Measurements from ENCODE around the gene RAB38. TPM values are rescaled to one million over a fixed set of nuclear protein-coding genes. Genes with fewer than 3 reads are reported as not detected.

RAB38 gene
- total RNA-seq, 3 donors from 2014 or later (not counting 1 experiment from before 2014, with no cell fraction given) = 4.0 to 10.9 (median 5.4) TPM

DNA sequence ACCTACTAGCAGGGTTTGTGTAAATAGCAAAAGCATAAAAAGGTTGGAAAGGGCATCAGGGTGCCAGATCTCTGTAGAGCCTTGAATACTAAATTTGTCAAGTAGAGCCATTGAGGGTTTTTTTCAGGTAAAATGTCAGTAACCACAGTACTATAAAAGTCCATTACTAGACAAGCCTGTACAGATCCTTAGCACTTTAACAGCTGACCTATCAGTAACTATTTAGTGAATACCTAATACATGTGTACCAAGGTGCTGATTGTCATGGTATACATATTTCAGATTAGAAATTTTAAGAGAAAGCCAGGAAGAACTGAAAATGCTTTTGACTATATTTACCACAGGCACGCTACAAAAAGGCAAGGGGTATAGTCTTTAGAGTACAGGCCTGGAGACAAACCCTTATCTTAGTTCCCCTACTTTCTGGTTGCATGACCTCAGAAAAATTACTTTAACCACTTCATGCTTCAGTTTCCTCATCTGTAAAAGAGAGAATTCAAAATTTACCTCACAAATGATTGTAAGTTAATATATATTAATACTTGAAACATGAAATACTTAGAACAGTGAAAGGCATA lies 57.9 kb downstream of the RAB38 start:
- no peak for TF ChIP-seq CTCF (IDR thresholded peaks at IDR 0.05)
- Histone ChIP-seq H3K27me3 (ENCODE audit: control insufficient read depth, insufficient read depth, low read length) (no peaks in the 10 kb centered on the region), H3K27ac (ENCODE audit: low read length) (no peak overlapping the region), H3K9me3 (ENCODE audit: control insufficient read depth, insufficient read depth, low read length) (no peaks in the 10 kb centered on the region), H3K36me3 (ENCODE audit: control insufficient read depth, insufficient read depth, low read length) (no peaks in the 10 kb centered on the region), H3K4me1 (ENCODE audit: control insufficient read depth, insufficient read depth, low read length) (no peaks in the 10 kb centered on the region), H3K4me3 (ENCODE audit: low read length) (no peak overlapping the region)
- intact Hi-C loops (cut with micrococcal nuclease) = no loop called here
- Mint-ChIP-seq H3K9me3 (no peaks in the 10 kb centered on the region), H3K27me3 (ENCODE audit: low read depth in 2 of 2) (no peaks in the 10 kb centered on the region), H3K36me3 (no peaks in the 10 kb centered on the region), H3K27ac (no peak overlapping the region), H3K4me1 (no peaks in the 10 kb centered on the region), H3K4me3 (no peak overlapping the region)
- ATAC-seq (no peak), DNase-seq (no peak)
- WGBS (ENCODE audit: insufficient coverage) = 100% methylated on average over 1 of the region's 1 CpG

- H3K36me3 ChIP-seq (ENCODE audit: control insufficient read depth, insufficient read depth, low read length) = no peaks in the 10 kb centered on the region
- H3K27ac ChIP-seq (ENCODE audit: low read length) = no peak overlapping the region
- ATAC-seq = no peak
- WGBS (ENCODE audit: insufficient coverage) = 84% methylated on average over 5 of the region's 6 CpGs
- intact Hi-C loops (cut with micrococcal nuclease) = no loop called here
- H3K27me3 ChIP-seq (ENCODE audit: control insufficient read depth, insufficient read depth, low read length) = no peaks in the 10 kb centered on the region
- no peak overlapping the region for H3K4me3 ChIP-seq (ENCODE audit: low read length)
- no peaks in the 10 kb centered on the region for H3K9me3 ChIP-seq (ENCODE audit: control insufficient read depth, insufficient read depth, low read length)
- no peaks in the 10 kb centered on the region for H3K27me3 Mint-ChIP-seq (ENCODE audit: low read depth in 2 of 2)
- H3K9me3 Mint-ChIP-seq = no peaks in the 10 kb centered on the region
- no peaks in the 10 kb centered on the region for H3K4me1 Mint-ChIP-seq
- H3K36me3 Mint-ChIP-seq = no peaks in the 10 kb centered on the region
- no peaks in the 10 kb centered on the region for H3K4me1 ChIP-seq (ENCODE audit: control insufficient read depth, insufficient read depth, low read length)
- no peak overlapping the region for H3K4me3 Mint-ChIP-seq
- TF ChIP-seq CTCF (IDR thresholded peaks at IDR 0.05) = no peak
- DNase-seq = no peak
- no peak overlapping the region for H3K27ac Mint-ChIP-seq
Measured at GRCh38 chr11:88115828-88116755, 59.2 kb downstream of the RAB38 start.

GRCh38 chr11:88114486-88115045 lies 60.7 kb downstream of the RAB38 start:
- Mint-ChIP-seq H3K27ac (no peak overlapping the region), H3K9me3 (no peaks in the 10 kb centered on the region), H3K4me3 (no peak overlapping the region), H3K36me3 (peaks cover 3% of the 10 kb centered on the region), H3K4me1 (no peaks in the 10 kb centered on the region), H3K27me3 (ENCODE audit: low read depth in 2 of 2) (no peaks in the 10 kb centered on the region)
- H3K36me3 ChIP-seq (ENCODE audit: control insufficient read depth, insufficient read depth, low read length) = no peaks in the 10 kb centered on the region
- no peak overlapping the region for H3K27ac ChIP-seq (ENCODE audit: low read length)
- intact Hi-C loops (cut with micrococcal nuclease) = no loop called here
- H3K4me1 ChIP-seq (ENCODE audit: control insufficient read depth, insufficient read depth, low read length) = no peaks in the 10 kb centered on the region
- H3K9me3 ChIP-seq (ENCODE audit: control insufficient read depth, insufficient read depth, low read length) = no peaks in the 10 kb centered on the region
- no peak for TF ChIP-seq CTCF (IDR thresholded peaks at IDR 0.05)
- H3K27me3 ChIP-seq (ENCODE audit: control insufficient read depth, insufficient read depth, low read length) = no peaks in the 10 kb centered on the region
- 76% methylated on average over 1 of the region's 1 CpG for WGBS (ENCODE audit: insufficient coverage)
- H3K4me3 ChIP-seq (ENCODE audit: low read length) = no peak overlapping the region
- no peak for ATAC-seq
- DNase-seq = no peak
